Smooth muscle cell (in vitro differentiated cells): ENCODE measurements around the gene CGN. TPM values are rescaled to one million over a fixed set of nuclear protein-coding genes. Genes with fewer than 3 reads are reported as not detected.
A peak's percentile ranks its signal among the peaks of the same experiment; 100 is the strongest.

Experiments used
- DNase-seq: peaks from one replicate; lab custom pipeline; 2025; ENCODE audit not compliant: unreplicated experiment; lab: John Stamatoyannopoulos, UW
- H2AFZ ChIP-seq: fragments of 200-600 bp; sonication (generic); 2 replicates; pipeline ENCODE4 v1.6.0; 2016; ENCODE audit warnings: antibody characterized with exemption, low read depth, mild to moderate bottlenecking
- H3F3A ChIP-seq: fragments of 200-600 bp; sonication (generic); 2 replicates; pipeline ENCODE4 v1.6.0; 2017; ENCODE audit warnings: antibody characterized with exemption, low read depth
- H3K27ac ChIP-seq: fragments of 200-600 bp; sonication (generic); 2 replicates; pipeline ENCODE4 v1.5.1; 2016; ENCODE audit warnings: low read depth, mild to moderate bottlenecking
- H3K27me3 ChIP-seq: fragments of 200-600 bp; sonication (generic); 2 replicates; pipeline ENCODE4 v1.6.1; 2016; ENCODE audit warnings: low read depth, mild to moderate bottlenecking
- H3K36me3 ChIP-seq: fragments of 200-600 bp; sonication (generic); 2 replicates; pipeline ENCODE4 v1.5.1; 2016; ENCODE audit warnings: low read depth
- H3K4me1 ChIP-seq: fragments of 200-600 bp; sonication (generic); 2 replicates; pipeline ENCODE4 v1.5.1; 2016; ENCODE audit warnings: low read depth
- H3K4me2 ChIP-seq: fragments of 200-600 bp; sonication (generic); 2 replicates; pipeline ENCODE4 v1.6.0; 2016; ENCODE audit warnings: mild to moderate bottlenecking
- H3K4me3 ChIP-seq: fragments of 200-600 bp; sonication (generic); 2 replicates; pipeline ENCODE4 v1.5.1; 2016; ENCODE audit warnings: mild to moderate bottlenecking
- H3K79me2 ChIP-seq: fragments of 200-600 bp; sonication (generic); 2 replicates; pipeline ENCODE4 v1.6.0; 2016; ENCODE audit warnings: low read depth, mild to moderate bottlenecking
- H3K9ac ChIP-seq: fragments of 200-600 bp; sonication (generic); 2 replicates; pipeline ENCODE4 v1.6.0; 2016; ENCODE audit warnings: low read depth
- H3K9me3 ChIP-seq: fragments of 200-600 bp; sonication (generic); replicated peaks from 2 replicates; pipeline ENCODE4 v1.5.1; 2016; ENCODE audit warnings: low read depth
- H4K20me1 ChIP-seq: fragments of 200-600 bp; sonication (generic); 2 replicates; pipeline ENCODE4 v1.6.0; 2016; ENCODE audit warnings: low read depth
- WGBS: methylation state at CpG from one replicate; pipeline ENCODE4 v1.1.7; 2016; ENCODE audit warnings: low lambda C conversion rate; 5-methylcytosine and 5-hydroxymethylcytosine counted together
- polyA plus RNA-seq: library from polyadenylated mRNA; unstranded; fragments of >200 nt; fragmentation: Nextera tagmentation; extraction: Ambion mirVana; gene quantifications from 2 replicates; pipeline ENCODE4 v1.2.1, GENCODE V29; 2016
- total RNA-seq: library from RNA; depleted of rRNA; stranded (reverse); fragments of >200 nt; gene quantifications from 2 replicates; pipeline ENCODE4 v1.2.3, GENCODE V29; 2014
- TF ChIP-seq, protein P1 (sequence below): fragments of 200-600 bp; sonication (generic); IDR thresholded peaks from 2 replicates; pipeline ENCODE4 v1.5.1; 2017; ENCODE audit warnings: borderline replicate concordance, mild to moderate bottlenecking, antibody characterized with exemption; ENCODE audit not compliant: insufficient read depth, poor library complexity, severe bottlenecking

CGN gene
- total and polyA plus RNA-seq, 2 experiments from 2014 or later = 0.70 to 17.0 TPM

DNA sequence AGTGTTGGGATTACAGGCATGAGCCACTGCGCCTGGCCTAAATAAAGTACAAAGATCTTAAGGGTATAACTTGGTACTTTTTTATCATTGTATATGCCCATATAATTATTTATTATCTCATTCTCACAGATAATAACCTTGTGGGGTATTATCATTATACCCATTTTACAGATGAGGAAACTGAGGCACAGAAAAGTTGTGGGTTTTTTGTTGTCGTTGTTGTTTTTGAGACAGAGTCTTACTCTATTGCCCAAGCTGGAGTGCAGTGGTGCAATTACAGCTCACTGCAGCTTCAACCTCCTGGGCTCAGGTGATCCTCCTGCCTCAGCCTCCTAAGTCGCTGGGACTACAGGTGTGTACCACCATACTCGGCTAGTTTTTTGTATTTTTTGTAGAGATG is 4.1 kb downstream of the CGN start:
- H3K9ac ChIP-seq = no peak overlapping the region
- H3K27ac ChIP-seq = no peak overlapping the region
- H4K20me1 ChIP-seq = no peaks in the 10 kb centered on the region
- no peak overlapping the region for H3K4me2 ChIP-seq
- DNase-seq = no peak
- H3K4me1 ChIP-seq = peaks cover 28% of the 10 kb centered on the region
- TF ChIP-seq, protein P1, sequence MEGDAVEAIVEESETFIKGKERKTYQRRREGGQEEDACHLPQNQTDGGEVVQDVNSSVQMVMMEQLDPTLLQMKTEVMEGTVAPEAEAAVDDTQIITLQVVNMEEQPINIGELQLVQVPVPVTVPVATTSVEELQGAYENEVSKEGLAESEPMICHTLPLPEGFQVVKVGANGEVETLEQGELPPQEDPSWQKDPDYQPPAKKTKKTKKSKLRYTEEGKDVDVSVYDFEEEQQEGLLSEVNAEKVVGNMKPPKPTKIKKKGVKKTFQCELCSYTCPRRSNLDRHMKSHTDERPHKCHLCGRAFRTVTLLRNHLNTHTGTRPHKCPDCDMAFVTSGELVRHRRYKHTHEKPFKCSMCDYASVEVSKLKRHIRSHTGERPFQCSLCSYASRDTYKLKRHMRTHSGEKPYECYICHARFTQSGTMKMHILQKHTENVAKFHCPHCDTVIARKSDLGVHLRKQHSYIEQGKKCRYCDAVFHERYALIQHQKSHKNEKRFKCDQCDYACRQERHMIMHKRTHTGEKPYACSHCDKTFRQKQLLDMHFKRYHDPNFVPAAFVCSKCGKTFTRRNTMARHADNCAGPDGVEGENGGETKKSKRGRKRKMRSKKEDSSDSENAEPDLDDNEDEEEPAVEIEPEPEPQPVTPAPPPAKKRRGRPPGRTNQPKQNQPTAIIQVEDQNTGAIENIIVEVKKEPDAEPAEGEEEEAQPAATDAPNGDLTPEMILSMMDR = no peak
- H3K79me2 ChIP-seq = no peaks in the 10 kb centered on the region
- H3F3A ChIP-seq = peaks cover 4% of the 10 kb centered on the region
- no peaks in the 10 kb centered on the region for H3K36me3 ChIP-seq
- H3K4me3 ChIP-seq = no peak overlapping the region
- WGBS = 96% methylated on average over 4 of the region's 4 CpGs
- H2AFZ ChIP-seq = no peak overlapping the region
- peaks cover 4% of the 10 kb centered on the region for H3K27me3 ChIP-seq
- H3K9me3 ChIP-seq = no peaks in the 10 kb centered on the region

DNA sequence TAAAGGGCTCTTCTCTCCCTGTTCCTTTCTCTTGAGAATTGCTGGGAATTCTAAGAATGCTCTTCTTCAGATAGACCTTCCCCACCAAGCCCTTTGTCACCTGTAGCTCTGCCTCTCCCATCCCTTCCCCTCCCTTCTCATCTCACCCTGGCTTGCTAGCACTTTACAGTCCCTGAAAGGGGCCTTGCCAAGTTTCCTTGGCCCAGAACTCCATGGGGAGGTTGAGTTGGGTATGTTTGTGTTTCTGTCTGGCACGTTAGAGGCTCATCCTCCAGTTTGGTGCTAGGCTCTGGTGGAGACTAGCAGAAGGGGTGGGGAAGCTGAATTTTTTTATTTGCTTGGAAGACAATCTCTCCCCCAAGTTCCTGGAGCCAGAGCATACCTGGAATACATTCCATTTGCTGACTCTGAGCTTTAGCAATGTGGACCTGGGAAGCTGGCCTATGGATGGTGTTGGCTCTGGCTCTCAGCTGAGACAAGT is 4.9 kb downstream of the CGN start:
- Histone ChIP-seq H3K27me3 (no peaks in the 10 kb centered on the region), H3K36me3 (no peaks in the 10 kb centered on the region), H3K4me3 (no peak overlapping the region), H3K9me3 (no peaks in the 10 kb centered on the region), H3K9ac (no peak overlapping the region), H3F3A (no peaks in the 10 kb centered on the region), H3K4me2 (no peak overlapping the region), H2AFZ (no peak overlapping the region), H3K4me1 (peaks cover 23% of the 10 kb centered on the region), H3K27ac (peak overlapping the region; percentile 19), H3K79me2 (no peaks in the 10 kb centered on the region), H4K20me1 (no peaks in the 10 kb centered on the region)
- TF ChIP-seq, protein P1 = no peak
- no peak for DNase-seq
- 54% methylated on average over 1 of the region's 1 CpG for WGBS

DNA sequence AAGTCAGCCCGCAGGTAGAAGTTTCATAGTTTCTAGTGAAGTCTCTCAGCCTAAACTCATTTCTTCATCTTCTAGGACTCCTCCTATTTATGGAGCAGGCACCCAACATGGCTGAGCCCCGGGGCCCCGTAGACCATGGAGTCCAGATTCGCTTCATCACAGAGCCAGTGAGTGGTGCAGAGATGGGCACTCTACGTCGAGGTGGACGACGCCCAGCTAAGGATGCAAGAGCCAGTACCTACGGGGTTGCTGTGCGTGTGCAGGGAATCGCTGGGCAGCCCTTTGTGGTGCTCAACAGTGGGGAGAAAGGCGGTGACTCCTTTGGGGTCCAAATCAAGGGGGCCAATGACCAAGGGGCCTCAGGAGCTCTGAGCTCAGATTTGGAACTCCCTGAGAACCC is 7.2 kb downstream of the CGN start:
- Histone ChIP-seq H3K36me3 (no peaks in the 10 kb centered on the region), H3K9me3 (no peaks in the 10 kb centered on the region), H3K4me1 (peaks cover 6% of the 10 kb centered on the region), H3K27me3 (no peaks in the 10 kb centered on the region), H3K9ac (no peak overlapping the region), H3F3A (no peaks in the 10 kb centered on the region), H3K79me2 (no peaks in the 10 kb centered on the region), H4K20me1 (no peaks in the 10 kb centered on the region), H3K27ac (no peak overlapping the region), H3K4me3 (no peak overlapping the region), H3K4me2 (no peak overlapping the region), H2AFZ (no peak overlapping the region)
- 94% methylated on average over 12 of the region's 12 CpGs for WGBS
- TF ChIP-seq, protein P1 = no peak
- no peak for DNase-seq

DNA sequence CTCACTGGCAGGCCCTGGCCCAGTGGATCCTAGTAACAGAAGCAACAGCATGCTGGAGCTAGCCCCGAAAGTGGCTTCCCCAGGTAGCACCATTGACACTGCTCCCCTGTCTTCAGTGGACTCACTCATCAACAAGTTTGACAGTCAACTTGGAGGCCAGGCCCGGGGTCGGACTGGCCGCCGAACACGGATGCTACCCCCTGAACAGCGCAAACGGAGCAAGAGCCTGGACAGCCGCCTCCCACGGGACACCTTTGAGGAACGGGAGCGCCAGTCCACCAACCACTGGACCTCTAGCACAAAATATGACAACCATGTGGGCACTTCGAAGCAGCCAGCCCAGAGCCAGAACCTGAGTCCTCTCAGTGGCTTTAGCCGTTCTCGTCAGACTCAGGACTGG is 7.7 kb downstream of the CGN start:
- H3K4me1 ChIP-seq = peaks cover 1% of the 10 kb centered on the region
- no peaks in the 10 kb centered on the region for H3K9me3 ChIP-seq
- no peak overlapping the region for H3K27ac ChIP-seq
- no peak for DNase-seq
- H4K20me1 ChIP-seq = no peaks in the 10 kb centered on the region
- no peaks in the 10 kb centered on the region for H3K27me3 ChIP-seq
- H3F3A ChIP-seq = no peaks in the 10 kb centered on the region
- H3K9ac ChIP-seq = no peak overlapping the region
- no peaks in the 10 kb centered on the region for H3K79me2 ChIP-seq
- H3K36me3 ChIP-seq = no peaks in the 10 kb centered on the region
- H3K4me2 ChIP-seq = no peak overlapping the region
- TF ChIP-seq, protein P1 = no peak
- 97% methylated on average over 15 of the region's 15 CpGs for WGBS
- no peak overlapping the region for H3K4me3 ChIP-seq
- no peak overlapping the region for H2AFZ ChIP-seq
